GM21723 (cell line): ENCODE results near the gene MTMR1.

Experiments used
- ATAC-seq: cut with Tn5 transposase; IDR thresholded peaks from one replicate; pipeline ENCODE4 v1.9.1; 2021; ENCODE audit warnings: mild to moderate bottlenecking, moderate library complexity; ENCODE audit not compliant: unreplicated experiment

The MTMR1 gene

GRCh38 chrX:150761819-150762216 lies 68.6 kb downstream of the MTMR1 start:
- no peak for ATAC-seq

GRCh38 chrX:150762258-150763165 lies 69.3 kb downstream of the MTMR1 start:
- no peak for ATAC-seq

- ATAC-seq, result no peak
Observed at GRCh38 chrX:150763303-150763797, 70.2 kb downstream of the MTMR1 start.

DNA sequence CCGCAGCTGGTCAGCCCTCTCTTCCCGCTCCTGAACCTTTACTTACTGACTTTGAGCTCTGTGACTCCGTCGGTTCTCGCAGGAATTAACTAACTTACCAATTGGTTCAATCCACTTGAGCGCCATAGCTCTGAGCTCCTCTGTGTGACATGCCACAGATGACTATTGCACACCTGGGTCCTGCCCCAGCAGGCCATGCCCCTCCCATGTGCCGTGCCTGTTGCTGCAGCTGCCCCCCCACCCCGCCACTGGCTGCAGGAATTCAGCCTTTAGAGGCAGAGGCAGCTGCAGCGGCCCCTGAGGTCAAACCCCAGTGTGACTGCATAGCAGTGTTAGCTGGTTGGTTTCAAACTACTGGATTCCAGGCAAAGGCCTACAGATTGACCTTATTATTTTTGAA lies 70.6 kb downstream of the MTMR1 start:
- no peak for ATAC-seq

DNA sequence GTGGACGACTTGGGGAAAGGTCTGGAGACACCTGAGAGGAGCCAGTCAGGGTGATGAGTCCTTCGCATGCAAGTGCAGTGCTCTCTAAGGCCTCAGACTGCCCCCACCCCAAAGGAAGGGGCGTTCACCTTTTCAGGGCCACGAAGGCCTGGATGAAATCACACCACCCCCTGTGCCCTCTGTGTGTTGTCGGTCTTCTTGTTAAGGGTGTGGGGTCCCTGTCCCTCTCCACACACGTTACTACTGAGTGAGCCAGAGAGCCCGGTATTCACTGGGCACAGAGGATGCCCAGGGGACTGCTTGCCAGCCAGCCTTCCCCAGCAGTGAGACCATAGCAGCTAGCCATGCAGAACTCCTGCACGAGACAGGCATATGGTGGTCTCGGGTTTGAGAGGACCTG lies 72.0 kb downstream of the MTMR1 start:
- ATAC-seq, result no peak

GRCh38 chrX:150765782-150766350 lies 72.7 kb downstream of the MTMR1 start:
- ATAC-seq, result no peak

DNA sequence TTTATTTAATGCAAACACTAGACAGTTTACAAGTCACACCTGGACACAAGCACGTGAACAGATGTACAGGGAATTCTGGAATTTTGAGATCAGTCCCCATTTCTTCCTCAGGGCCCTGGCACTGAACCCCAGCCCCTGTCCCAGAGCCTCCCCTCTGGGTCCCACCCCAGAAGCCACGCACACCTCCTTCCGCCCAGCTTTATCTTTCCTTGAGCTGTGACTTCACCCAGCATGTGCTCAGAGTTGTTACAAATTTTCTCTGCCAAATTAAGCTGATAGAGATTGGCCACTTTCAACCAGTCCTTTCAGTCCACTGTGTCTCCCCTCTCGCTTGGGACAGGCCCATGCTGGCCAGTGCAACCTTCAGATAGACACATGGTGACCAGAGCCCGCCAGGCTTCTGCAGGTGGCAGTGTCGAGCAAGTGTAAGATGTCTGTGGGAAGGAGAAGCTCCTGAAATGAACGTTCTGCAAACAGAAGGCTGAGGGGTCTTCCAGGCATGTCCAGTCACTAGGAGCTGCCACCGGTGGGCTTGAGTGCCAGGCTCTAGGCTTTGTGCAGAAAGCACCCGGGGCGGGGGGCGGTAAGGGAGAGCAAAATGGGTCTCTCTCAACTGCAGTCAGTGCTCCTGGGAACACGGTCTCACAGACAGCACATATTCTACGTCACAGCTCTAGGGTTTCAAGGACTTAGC lies 73.3 kb downstream of the MTMR1 start:
- no peak for ATAC-seq

DNA sequence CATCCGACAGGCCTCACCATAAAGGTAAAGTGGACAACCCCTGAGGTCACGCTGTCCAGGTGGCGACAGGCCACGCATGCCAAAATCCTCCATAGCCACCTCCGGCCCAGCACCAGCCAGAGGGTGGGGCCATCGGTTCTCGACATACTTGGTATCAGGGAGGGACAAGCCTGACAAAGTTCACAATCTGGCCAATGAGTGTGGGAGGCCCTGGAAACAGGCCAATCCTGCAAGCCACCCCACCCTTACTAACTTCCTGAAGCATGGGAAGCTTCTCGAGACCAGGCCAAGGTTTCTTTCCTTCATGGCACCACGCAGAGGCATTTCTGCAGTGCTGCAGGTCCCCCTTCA lies 73.8 kb downstream of the MTMR1 start:
- no peak for ATAC-seq

DNA sequence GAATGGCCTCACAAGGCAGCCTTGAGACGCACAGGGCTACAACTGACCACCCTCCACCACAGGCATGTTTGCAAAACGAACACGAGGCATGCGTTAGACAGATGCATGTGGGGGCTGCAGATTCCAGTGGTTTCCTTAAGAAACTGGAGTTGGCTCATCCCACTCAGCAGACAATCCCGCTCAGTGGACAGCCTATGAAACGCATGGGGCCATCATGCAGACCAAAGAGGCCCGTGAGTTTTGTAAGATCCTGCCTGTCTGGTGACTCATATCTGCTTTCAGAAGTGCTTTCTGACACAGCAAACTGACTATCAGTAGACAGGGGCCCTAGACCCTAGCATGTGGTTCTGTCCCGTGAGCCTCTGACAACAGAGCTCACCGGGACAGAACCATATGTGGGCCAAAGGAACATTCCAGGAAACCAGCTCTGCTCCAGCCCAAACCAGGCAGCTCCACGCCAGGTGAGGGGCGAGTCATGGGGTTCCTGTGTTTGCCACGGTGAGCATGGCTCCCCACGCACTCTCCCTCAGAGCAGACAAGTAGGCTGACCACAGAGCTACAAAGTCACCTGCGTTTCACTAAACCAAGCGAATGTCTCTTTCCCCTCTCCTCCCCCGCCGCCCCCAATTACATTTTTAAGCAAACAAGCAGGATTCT lies 74.4 kb downstream of the MTMR1 start:
- no peak for ATAC-seq

DNA sequence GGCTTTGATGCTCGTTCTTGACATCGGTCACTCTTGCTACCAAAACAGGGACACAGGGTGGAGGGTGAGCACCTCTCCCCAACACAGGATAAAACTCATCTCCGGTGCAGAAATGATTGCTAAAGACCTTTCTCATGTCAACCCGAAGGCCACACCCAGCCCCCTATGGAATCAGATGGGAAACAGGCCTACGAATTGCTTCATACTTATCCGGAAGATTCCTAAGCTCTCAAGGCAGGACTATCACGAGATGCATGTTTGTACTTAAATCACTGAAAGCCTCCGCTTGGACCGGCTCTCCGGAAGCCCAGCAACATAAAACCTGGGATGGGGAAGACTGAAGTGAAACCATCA lies 74.9 kb downstream of the MTMR1 start:
- no peak for ATAC-seq

- ATAC-seq, result no peak
Observed at GRCh38 chrX:150768580-150769190, 75.5 kb downstream of the MTMR1 start.

DNA sequence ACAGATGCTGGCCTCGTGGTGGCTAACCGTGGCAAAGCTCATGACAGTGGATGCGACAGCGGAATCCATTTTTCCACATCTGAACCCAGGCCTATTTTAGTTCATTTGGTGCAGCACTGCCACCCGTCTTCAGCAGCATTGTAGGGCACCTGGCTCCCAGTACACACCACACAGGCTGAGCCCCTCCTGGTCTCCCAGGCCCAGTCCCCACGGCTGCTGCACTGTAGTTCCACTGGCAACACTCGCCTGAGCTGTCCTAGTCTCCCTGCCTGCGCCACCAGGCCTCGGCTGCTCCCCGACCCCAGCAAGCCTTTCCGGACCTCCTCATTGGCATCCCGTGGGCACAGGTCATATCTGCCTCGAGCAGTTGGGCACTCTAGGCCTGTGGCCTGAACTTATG lies 76.2 kb downstream of the MTMR1 start:
- ATAC-seq, result no peak

GRCh38 chrX:150770623-150771022 lies 77.4 kb downstream of the MTMR1 start:
- ATAC-seq, result no peak

DNA sequence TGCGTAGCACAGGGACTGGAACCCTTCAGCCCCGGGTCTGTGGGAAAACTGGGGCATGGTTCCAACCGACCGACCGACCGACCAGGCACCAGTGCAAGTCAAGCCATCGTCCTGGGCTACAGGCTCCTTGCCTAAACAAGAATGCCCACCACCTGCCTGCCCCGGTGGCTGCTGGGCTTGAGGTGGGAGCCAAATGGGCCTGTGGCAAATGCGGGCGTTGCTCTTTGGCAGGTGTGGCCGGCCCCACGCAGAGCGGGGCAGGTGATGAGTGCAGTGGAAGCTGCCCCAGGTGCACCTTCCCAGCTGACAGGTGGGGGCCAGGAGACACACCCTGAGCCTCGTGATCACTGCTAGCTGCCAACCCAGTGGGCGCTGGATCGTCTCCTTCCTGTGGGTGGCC lies 77.9 kb downstream of the MTMR1 start:
- ATAC-seq, result no peak

- peak; percentile 92 for ATAC-seq
Observed at GRCh38 chrX:150772150-150772970, 79.2 kb downstream of the MTMR1 start.

GRCh38 chrX:150773117-150773516 lies 79.9 kb downstream of the MTMR1 start:
- no peak for ATAC-seq

- no peak for ATAC-seq
Observed at GRCh38 chrX:150773634-150774033, 80.4 kb downstream of the MTMR1 start.

DNA sequence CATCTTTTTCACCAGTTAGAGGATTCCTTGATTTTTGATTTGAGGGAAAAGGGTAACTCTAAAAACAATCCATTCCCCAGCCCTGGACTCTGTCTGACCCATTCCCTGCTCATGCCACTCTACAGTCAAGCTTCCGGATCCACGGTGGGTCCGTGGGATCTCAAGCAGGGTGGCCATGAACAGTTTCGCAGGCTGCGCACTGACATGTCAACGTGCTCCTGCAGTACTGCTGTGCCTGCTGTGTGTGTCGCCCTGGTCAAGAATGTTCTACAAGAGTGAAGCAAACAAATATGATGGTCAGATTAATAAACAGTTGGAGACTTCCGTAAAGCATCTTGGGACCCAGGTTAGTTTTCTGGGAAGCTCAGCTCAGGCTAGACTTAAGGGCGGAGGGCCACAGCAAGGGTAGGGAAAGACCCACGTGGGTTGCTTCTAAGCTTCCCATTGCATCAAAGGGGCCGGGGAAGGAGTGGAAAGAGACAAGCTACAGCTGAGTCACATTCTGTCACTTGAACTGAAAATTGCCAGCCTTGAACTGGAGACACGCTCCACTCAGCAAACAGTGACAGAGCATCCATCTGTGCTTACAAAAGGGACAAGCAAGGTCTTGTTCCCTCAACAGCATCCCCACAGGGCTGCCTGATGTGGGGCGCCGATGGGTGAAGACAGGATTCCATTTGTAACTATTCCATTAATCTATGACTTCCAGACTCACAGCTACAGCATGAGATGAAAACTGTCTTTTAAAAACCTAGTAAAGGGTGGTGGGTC lies 81.8 kb downstream of the MTMR1 start:
- no peak for ATAC-seq

DNA sequence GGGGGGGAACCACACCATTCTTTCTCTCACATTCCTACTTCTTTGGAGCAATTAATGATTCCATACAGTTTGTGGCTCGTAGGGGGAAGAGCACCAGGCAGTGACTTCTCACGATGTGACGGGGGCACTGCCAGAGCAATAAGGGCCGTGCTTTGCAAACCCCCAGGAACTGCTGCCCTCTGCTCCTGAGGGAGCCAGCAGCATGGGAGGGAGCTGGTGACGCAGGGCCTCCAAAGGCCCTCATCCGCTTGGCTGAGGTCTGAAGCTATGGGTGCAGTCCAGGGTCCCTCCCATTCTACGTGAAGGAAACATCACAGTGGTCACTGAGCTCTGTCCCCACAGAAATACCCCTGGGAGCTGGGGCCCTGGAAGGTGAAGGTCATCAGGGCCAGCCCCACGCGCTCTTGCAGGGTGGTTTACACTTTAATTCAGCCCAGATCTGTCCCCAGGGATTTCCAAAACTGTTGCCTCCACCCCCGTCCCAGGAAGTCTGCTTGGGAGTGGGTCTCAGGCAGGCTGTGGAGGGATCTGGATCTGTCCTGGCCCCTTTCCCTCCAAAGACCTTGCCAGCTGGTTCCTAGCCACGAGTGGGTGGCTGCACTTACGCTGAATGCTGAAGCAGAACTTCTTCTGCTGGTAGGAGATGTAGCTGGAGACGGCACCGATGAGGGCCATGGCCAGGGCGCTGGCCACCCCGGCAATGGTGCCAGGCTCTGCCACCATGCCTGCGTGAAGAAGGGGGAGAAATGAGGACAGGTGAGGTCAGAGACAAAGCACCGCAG lies 82.6 kb downstream of the MTMR1 start:
- no peak for ATAC-seq
